GM08714 (cell line): ENCODE results near the gene DNAJB4.
"Not testable (repeated sequence)": the region's sequence is repeated elsewhere in the genome, so short reads cannot be mapped to it uniquely, and the experiment has no call there.

ENCODE experiments used
- H3K4me3 ChIP-seq: fragments of 200-500 bp; sonication (Bioruptor generic); 2 replicates; pipeline ENCODE4 v1.5.1; 2014; ENCODE audit warnings: mild to moderate bottlenecking, low read length, inconsistent platforms
- ZNF274 ChIP-seq: IDR thresholded peaks from 2 replicates; pipeline ENCODE4 v1.6.1; 2012; ENCODE audit warnings: mild to moderate bottlenecking, low read depth, low read length

DNAJB4 gene

DNA sequence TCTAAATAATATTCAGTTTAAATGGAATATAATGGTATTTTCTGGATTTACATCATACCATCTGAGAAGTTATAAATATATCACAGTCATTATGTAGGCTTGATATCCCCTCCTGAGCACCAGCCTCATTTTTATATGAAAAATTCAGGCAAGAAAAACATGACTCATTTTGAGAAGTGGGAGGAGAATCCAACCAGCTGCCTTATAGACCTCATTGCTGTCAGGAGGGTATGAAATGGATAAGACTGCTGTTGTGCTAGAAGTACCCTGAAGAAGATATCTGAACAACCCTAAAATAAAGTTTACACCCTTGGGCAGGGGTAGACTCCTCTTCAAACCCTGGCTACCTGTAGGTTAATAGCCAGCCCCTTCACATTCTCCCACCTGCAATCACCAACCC lies 49.8 kb downstream of the DNAJB4 start:
- TF ChIP-seq ZNF274, result no peak

GRCh38 chr1:78054972-78055371 lies 50.2 kb downstream of the DNAJB4 start:
- no peak for TF ChIP-seq ZNF274
- no peak overlapping the region for H3K4me3 ChIP-seq

More for the DNA sequence above, 49.8 kb downstream of the DNAJB4 start:
- no peak overlapping the region for H3K4me3 ChIP-seq

- no peak overlapping the region for H3K4me3 ChIP-seq
- TF ChIP-seq ZNF274, result no peak
Observed at GRCh38 chr1:78055565-78056132, 50.9 kb downstream of the DNAJB4 start.

- no peak for TF ChIP-seq ZNF274
- H3K4me3 ChIP-seq, result no peak overlapping the region
Observed at GRCh38 chr1:78058670-78059069, 53.9 kb downstream of the DNAJB4 start.

GRCh38 chr1:78060857-78061563 lies 56.3 kb downstream of the DNAJB4 start:
- TF ChIP-seq ZNF274, result no peak
- H3K4me3 ChIP-seq, result no peak overlapping the region

DNA sequence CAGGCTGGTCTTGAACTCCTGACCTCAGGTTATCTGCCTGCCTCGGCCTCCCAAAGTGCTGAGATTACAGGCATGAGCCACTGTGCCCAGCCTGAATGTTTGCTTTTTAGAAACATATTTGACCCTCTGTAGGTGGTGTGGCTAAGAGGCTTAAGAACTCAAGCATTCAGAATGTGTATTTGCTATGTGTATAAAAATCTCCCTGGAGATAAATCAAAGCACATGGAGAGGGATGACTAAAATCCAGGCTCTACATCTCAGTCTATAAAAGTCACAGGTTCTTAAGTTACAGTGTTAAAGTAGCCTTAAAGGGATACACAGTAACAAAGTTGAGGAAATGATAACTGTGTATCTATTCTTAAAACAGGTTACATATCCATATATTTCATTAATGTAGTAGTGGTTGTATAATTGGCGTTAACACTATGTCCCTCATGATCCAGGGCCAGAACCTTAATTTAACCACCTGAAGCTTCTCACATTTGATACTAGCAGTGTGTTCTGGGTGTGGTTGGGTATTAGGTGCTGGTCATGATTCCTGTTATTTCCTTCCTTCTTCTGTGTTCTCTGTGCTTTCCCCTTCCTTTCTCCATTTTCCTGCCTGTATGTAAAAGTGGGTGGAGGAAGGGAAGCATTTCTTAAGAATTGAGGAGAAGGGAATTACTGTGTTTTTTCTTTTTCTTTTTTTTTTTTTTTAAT lies 57.2 kb downstream of the DNAJB4 start:
- H3K4me3 ChIP-seq, result no peak overlapping the region

DNA sequence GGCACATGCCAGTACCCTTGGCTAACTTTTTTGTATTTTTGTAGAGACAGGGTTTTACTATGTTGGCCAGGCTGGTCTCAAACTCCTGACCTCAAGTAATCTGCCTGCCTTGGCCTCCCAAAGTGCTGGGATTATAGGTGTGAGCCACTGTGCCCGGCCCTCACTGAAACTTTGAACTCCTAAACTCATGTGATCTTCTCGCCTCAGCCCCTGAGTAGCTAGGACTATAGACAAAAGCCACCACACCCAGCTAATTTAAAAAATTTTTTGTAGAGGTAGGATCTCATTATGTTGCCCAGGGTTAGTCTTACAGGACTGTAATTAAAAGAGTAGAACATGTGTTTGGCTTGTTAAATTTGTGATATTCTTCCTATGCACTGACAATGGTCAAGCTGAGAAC lies 60.1 kb downstream of the DNAJB4 start:
- not testable (repeated sequence) for H3K4me3 ChIP-seq

More for the DNA sequence above, 57.2 kb downstream of the DNAJB4 start:
- no peak for TF ChIP-seq ZNF274
